Measurements from ENCODE around the gene NQO2. TPM values are rescaled to one million over a fixed set of nuclear protein-coding genes. Genes with fewer than 3 reads are reported as not detected.

NQO2 gene
- total RNA-seq, 1 experiment from 2014 or later = 82.9 TPM

- TF ChIP-seq REST (IDR thresholded peaks at IDR 0.05; ENCODE audit: low read depth) = no peak
These were observed 11.5 kb downstream of the NQO2 start (continued) for GRCh38 chr6:3011158-3011557.

GRCh38 chr6:3011592-3011991, 11.9 kb downstream of the NQO2 start:
- H3K36me3 ChIP-seq (ENCODE audit: control insufficient read depth in 1 of 2, insufficient read depth in 2 of 2, low read length in 2 of 2) = peaks cover 31 to 71% of the 10 kb centered on the region in 2 experiments
- CTCF ChIA-PET = interaction anchor here (0.6 kb wide), 1 partner anchor 56 kb away, joined by 3 read pairs; no protein-coding TSS in a partner anchor

More at GRCh38 chr6:3011592-3011991, 11.9 kb downstream of the NQO2 start:
- Histone ChIP-seq H3K27ac (ENCODE audit: low read depth, low read length) (no peak overlapping the region), H3K27me3 (ENCODE audit: insufficient read depth, low read length) (no peaks in the 10 kb centered on the region), H2AFZ (ENCODE audit: low read depth, low read length, poor library complexity, severe bottlenecking) (no peak overlapping the region), H3K4me1 (ENCODE audit: control insufficient read depth in 1 of 2, insufficient read depth in 2 of 2, low read length in 2 of 2) (peaks cover 0 to 6% of the 10 kb centered on the region in 2 experiments; a peak in 1 of 4 replicates), H3K79me2 (ENCODE audit: insufficient read depth, low read length) (no peaks in the 10 kb centered on the region), H3K9me3 (ENCODE audit: control insufficient read depth in 1 of 2, insufficient read depth in 1 of 2, low read depth in 1 of 2, low read length in 2 of 2) (no peaks in the 10 kb centered on the region), H3K4me2 (ENCODE audit: low read length) (no peak overlapping the region), H4K20me1 (ENCODE audit: insufficient read depth) (no peaks in the 10 kb centered on the region), H3K9ac (ENCODE audit: low read length) (no peak overlapping the region), H3K4me3 (replicated peaks in 1 of 2; ENCODE audit: low read depth in 1 of 2, low read length in 2 of 2) (no peak overlapping the region), H3K9me2 (ENCODE audit: insufficient read depth) (no peaks in the 10 kb centered on the region)
- RAD21 ChIA-PET (ENCODE audit: low non-redundant PET in 1 of 2, low total read pairs in 2 of 2, uncharacterized antibody in 2 of 2, unreplicated experiment in 2 of 2) = no interaction called here
- BruUV-seq (replicated peaks) = no TSS peak
- ATAC-seq (no peak), DNase-seq (ENCODE audit: low read depth, low spot score) (no peak)
- TF ChIP-seq YY1 (IDR thresholded peaks at IDR 0.05; ENCODE audit: extremely low read depth, insufficient replicate concordance, low read depth, low read length) (no peak), SP1 (IDR thresholded peaks at IDR 0.05; ENCODE audit: low read depth) (no peak), FOSL1 (IDR thresholded peaks at IDR 0.05; ENCODE audit: low read depth) (no peak), POLR2A (IDR thresholded peaks at IDR 0.05; ENCODE audit: borderline replicate concordance, extremely low read depth, insufficient read depth, insufficient read length) (no peak), ZFX (IDR thresholded peaks at IDR 0.05) (no peak), RAD21 (IDR thresholded peaks at IDR 0.05; ENCODE audit: low read depth) (no peak), JUND (IDR thresholded peaks at IDR 0.05) (no peak), ZNF274 (IDR thresholded peaks at IDR 0.05; ENCODE audit: low read depth, low read length) (no peak), TCF7L2 (IDR thresholded peaks at IDR 0.05; ENCODE audit: borderline replicate concordance, extremely low read depth, insufficient read depth, insufficient read length) (no peak), EZH2phosphoT487 (IDR thresholded peaks at IDR 0.05; ENCODE audit: borderline replicate concordance) (no peak), REST (IDR thresholded peaks at IDR 0.05; ENCODE audit: low read depth) (no peak), EGR1 (IDR thresholded peaks at IDR 0.05; ENCODE audit: low read depth) (no peak), SRF (IDR thresholded peaks at IDR 0.05; ENCODE audit: low read depth) (no peak), ATF3 (IDR thresholded peaks at IDR 0.05) (no peak), SIN3A (IDR thresholded peaks at IDR 0.05; ENCODE audit: low read depth) (no peak), CEBPB (IDR thresholded peaks at IDR 0.05; ENCODE audit: low read depth) (no peak), MAX (IDR thresholded peaks at IDR 0.05) (no peak)
- POLR2A ChIA-PET = interaction anchor here (1.0 kb wide), 1 partner anchor 10 kb away, joined by 4 read pairs; no protein-coding TSS in a partner anchor
- intact Hi-C loops (cut with micrococcal nuclease) = no loop called here
